K562 (cell line): Measurements from ENCODE around the gene EML6. TPM values are rescaled to one million over a fixed set of nuclear protein-coding genes. Genes with fewer than 3 reads are reported as not detected.

Source experiments
- ATAC-seq: fragments of 200-7000 bp; cut with Tn5 transposase; 3 replicates; pipeline ENCODE4 v1.9.1; 2020; ENCODE audit warnings: moderate library complexity
- BruUV-seq: library from RNA; stranded (reverse); fragments of 400-500 nt; replicated peaks from 2 replicates; lab custom pipeline; 2021; lab: Mats Ljungman, UMichigan
- CTCF ChIA-PET: fragments of 300-600 bp; formaldehyde crosslinking; extraction: SDS; loops from one replicate; lab custom pipeline; 2021; ENCODE audit warnings: low intra/inter-chr PET ratio; lab: Yijun Ruan, JAX
- POLR2A ChIA-PET: fragments of 300-600, 350-650 bp; sonication (Branson Sonifier 250); formaldehyde crosslinking; extraction: SDS; loops from one replicate; lab custom pipeline; 2021; ENCODE audit warnings: antibody characterized with exemption, inconsistent platforms; lab: Yijun Ruan, JAX
- DNase-seq, 4 experiments: peaks; one replicate each; pipeline versions ENCODE4 v3.0.0 to v3.0.0-alpha.2; 2011 to 2018; ENCODE audit warnings: low spot score in 3 of 4, mixed read lengths in 3 of 4; ENCODE audit errors: extremely low read depth in 1 of 4
- FAIRE-seq: peaks from 2 replicates; lab custom pipeline; 2011; peaks lifted over from hg19 to GRCh38; lab: Jason Lieb, UNC
- H2AFZ ChIP-seq: 2 replicates; pipeline ENCODE4 v1.6.0; 2011; ENCODE audit warnings: low read depth, low read length, control low read depth, inconsistent platforms
- H3K27ac ChIP-seq: fragments of 200-600 bp; 3 replicates; pipeline ENCODE4 v1.8.0; 2011; ENCODE audit warnings: low read depth, mild to moderate bottlenecking, control low read depth, inconsistent platforms, low read length, moderate library complexity, mixed read lengths; ENCODE audit errors: extremely low read depth
- H3K27me3 ChIP-seq, 2 experiments: fragments of 300-600 bp in 1 of 2; 2 replicates in 1 of 2; 3 replicates in 1 of 2; pipeline versions ENCODE4 v1.6.0 to v1.8.0; 2011; ENCODE audit warnings: inconsistent platforms in 2 of 2, low read length in 2 of 2, mild to moderate bottlenecking in 1 of 2, mixed read lengths in 1 of 2, moderate library complexity in 1 of 2; ENCODE audit not compliant: control insufficient read depth in 2 of 2, insufficient read depth in 2 of 2
- H3K36me3 ChIP-seq: fragments of 300-600 bp; 3 replicates; pipeline ENCODE4 v1.8.0; 2011; ENCODE audit warnings: mild to moderate bottlenecking, low read length, inconsistent platforms; ENCODE audit not compliant: control insufficient read depth, insufficient read depth
- H3K4me1 ChIP-seq, 2 experiments: fragments of 200-600 bp in 1 of 2; replicated peaks in 1 of 2; 2 replicates in 1 of 2; 3 replicates in 1 of 2; pipeline versions ENCODE4 v1.5.1 to v1.8.0; 2011; ENCODE audit warnings: inconsistent platforms in 2 of 2, low read length in 2 of 2, mild to moderate bottlenecking in 1 of 2, mixed read lengths in 1 of 2, moderate library complexity in 1 of 2; ENCODE audit not compliant: control insufficient read depth in 2 of 2, insufficient read depth in 2 of 2
- H3K4me2 ChIP-seq: 2 replicates; pipeline ENCODE4 v1.6.1; 2011; ENCODE audit warnings: low read length, control low read depth, inconsistent platforms, mixed read lengths; ENCODE audit not compliant: insufficient read depth
- H3K4me3 ChIP-seq: fragments of 200-600 bp; sonication (generic), shearing (Covaris generic); 2 replicates; pipeline ENCODE4 v1.5.1; 2016; ENCODE audit warnings: control low read depth, inconsistent platforms
- H3K79me2 ChIP-seq: fragments of 200-600 bp; 3 replicates; pipeline ENCODE4 v1.8.0; 2011; ENCODE audit warnings: low read length, inconsistent platforms; ENCODE audit not compliant: control insufficient read depth, insufficient read depth
- H3K9ac ChIP-seq, 2 experiments: 2 replicates each; pipeline versions ENCODE4 v1.6.0 to v1.6.1; 2011; ENCODE audit warnings: low read depth in 2 of 2, low read length in 2 of 2, control low read depth in 1 of 2, inconsistent platforms in 1 of 2, mild to moderate bottlenecking in 1 of 2, mixed read lengths in 1 of 2; ENCODE audit not compliant: insufficient read depth in 1 of 2
- H3K9me1 ChIP-seq: one replicate; pipeline ENCODE4 v1.6.0; 2011; ENCODE audit warnings: inconsistent platforms, mild to moderate bottlenecking, low read length, moderate library complexity; ENCODE audit not compliant: control insufficient read depth, insufficient read depth
- H3K9me3 ChIP-seq: replicated peaks from 2 replicates; pipeline ENCODE4 v1.5.1; 2011; ENCODE audit warnings: low read depth, low read length, inconsistent platforms; ENCODE audit not compliant: control insufficient read depth, insufficient read depth
- H4K20me1 ChIP-seq: replicated peaks from 2 replicates; pipeline ENCODE4 v1.6.1; 2011; ENCODE audit warnings: low read length, inconsistent platforms, mixed read lengths; ENCODE audit not compliant: control insufficient read depth, insufficient read depth
- CBX5 ChIP-seq: IDR thresholded peaks from 2 replicates; pipeline ENCODE4 v1.6.1; 2014; ENCODE audit warnings: low read depth, borderline replicate concordance
- CHAMP1 ChIP-seq: fragments of 450-650 bp; IDR thresholded peaks from 2 replicates; pipeline ENCODE4 v1.6.1; 2016; ENCODE audit warnings: mild to moderate bottlenecking
- CREB5 ChIP-seq: fragments of 250-450 bp; sonication (Bioruptor Pico); IDR thresholded peaks from 2 replicates; pipeline ENCODE4 v1.5.0; 2020; ENCODE audit warnings: mild to moderate bottlenecking
- CTCF ChIP-seq, 3 experiments: IDR thresholded peaks in 2 of 3; conservative IDR thresholded peaks in 1 of 3; 2 replicates each; pipeline ENCODE4 v1.5.1; 2011 to 2012; ENCODE audit warnings: low read length in 3 of 3, mild to moderate bottlenecking in 3 of 3, control low read depth in 2 of 3, improper control_type of control experiment in 1 of 3, inconsistent platforms in 1 of 3, low read depth in 1 of 3, mixed read lengths in 1 of 3, moderate library complexity in 1 of 3; ENCODE audit not compliant: insufficient read depth in 2 of 3
- ETV1 ChIP-seq: fragments of 450-650 bp; conservative IDR thresholded peaks from 2 replicates; pipeline ENCODE4 v1.6.1; 2016; ENCODE audit warnings: missing genetic modification characterization, control low read depth, low read depth, missing compliant biosample characterization
- ETV6 ChIP-seq, 3 experiments: fragments of 150-350 bp in 1 of 3; sonication (generic) in 1 of 3; formaldehyde crosslinking in 1 of 3; IDR thresholded peaks; 2 replicates each; pipeline versions ENCODE4 v1.6.1 to v1.8.0; 2014 to 2022; ENCODE audit warnings: borderline replicate concordance in 2 of 3, low read depth in 2 of 3, antibody characterized with exemption in 1 of 3, low read length in 1 of 3, mild to moderate bottlenecking in 1 of 3, missing genetic modification reagents in 1 of 3
- NFE2L1 ChIP-seq: fragments of 450-650 bp; IDR thresholded peaks from 2 replicates; pipeline ENCODE4 v1.6.1; 2016; ENCODE audit warnings: missing genetic modification characterization, low read depth, mild to moderate bottlenecking, missing compliant biosample characterization, moderate library complexity, borderline replicate concordance
- NR1H2 ChIP-seq: sonication (generic); formaldehyde crosslinking; IDR thresholded peaks from 2 replicates; pipeline ENCODE4 v1.4.0; 2020; ENCODE audit warnings: mild to moderate bottlenecking, missing genetic modification reagents
- TAF9B ChIP-seq: fragments of 450-650 bp; IDR thresholded peaks from 2 replicates; pipeline ENCODE4 v1.6.1; 2018; ENCODE audit warnings: mild to moderate bottlenecking; ENCODE audit not compliant: partially characterized antibody
- TEAD1 ChIP-seq, 2 experiments: fragments of 450-650 bp in 1 of 2; sonication (generic) in 1 of 2; formaldehyde crosslinking; IDR thresholded peaks; 2 replicates each; pipeline versions ENCODE4 v1.4.0 to v1.8.0; 2020 to 2022; ENCODE audit warnings: mild to moderate bottlenecking in 2 of 2, missing genetic modification reagents in 1 of 2
- TRIM25 ChIP-seq: fragments of 450-650 bp; IDR thresholded peaks from 2 replicates; pipeline ENCODE4 v1.7.0; 2016; ENCODE audit warnings: borderline replicate concordance
- ZNF121 ChIP-seq: sonication (generic); formaldehyde crosslinking; conservative IDR thresholded peaks from 2 replicates; pipeline ENCODE4 v1.8.0; 2022; ENCODE audit warnings: missing genetic modification reagents
- ZNF140 ChIP-seq: fragments of 250-450 bp; sonication (Bioruptor Pico); IDR thresholded peaks from 2 replicates; pipeline ENCODE4 v1.8.0; 2021; ENCODE audit warnings: moderate library complexity, mild to moderate bottlenecking, inconsistent platforms
- WGBS: fragments of 100-300 bp; shearing (Covaris generic); methylation state at CpG from one replicate; pipeline ENCODE4 v1.1.6; 2016; ENCODE audit warnings: low coverage, mixed read lengths; ENCODE audit not compliant: insufficient coverage; ENCODE audit errors: missing lambda C conversion rate; 5-methylcytosine and 5-hydroxymethylcytosine counted together
- in situ Hi-C: fragments of 300-500 bp; cut with MboI; formaldehyde crosslinking; loops from 4 replicates; pipeline ENCODE4 v1.15.0; 2018; ENCODE audit warnings: inconsistent platforms, mixed read lengths
- intact Hi-C: fragments of 100-400 bp; cut with micrococcal nuclease; formaldehyde crosslinking; loops from 2 replicates; pipeline ENCODE4 v1.14.2; 2022
- polyA plus RNA-seq, 8 experiments: library from polyadenylated mRNA; depleted of rRNA in 4 of 8; stranded (reverse) in 5 of 8; unstranded in 3 of 8; fragments of >200 nt; fragmentation: Nextera tagmentation in 2 of 8; fragmentation: Illumina TruSeq in 1 of 8; extraction: Ambion mirVana in 2 of 8; extraction: Trizol in 1 of 8; gene quantifications; 2 replicates each; pipeline versions ENCODE4 v1.2.1 to v1.2.3, GENCODE V29; 2011 to 2014; ENCODE audit warnings: inconsistent platforms in 1 of 8, missing spikeins in 1 of 8
- total RNA-seq, 7 experiments: library from RNA; depleted of rRNA in 6 of 7; stranded (reverse); fragments of >200 nt in 6 of 7; fragmentation: Illumina TruSeq in 2 of 7; extraction: Trizol in 2 of 7; gene quantifications; 2 replicates each; pipeline versions ENCODE4 v1.2.1 to v1.2.3, GENCODE V29; 2011 to 2021; ENCODE audit warnings: low replicate concordance in 1 of 7

The EML6 gene
- total and polyA plus RNA-seq, 9 of the 15 experiments (the other 6 are each of a cell fraction or from before 2014, with no cell fraction given): 0.07 to 0.56 (median 0.25) TPM

GRCh38 chr2:54773838-54774237, 50.4 kb downstream of the EML6 start:
- H3K9ac ChIP-seq: no peak overlapping the region
- FAIRE-seq (no peak), DNase-seq (peak in 2 of 4 experiments; percentile 13 to 15), ATAC-seq (peak; percentile 72; the same call in 2 of the 3 replicates)
- in situ Hi-C loops: no loop called here
- H3K4me3 ChIP-seq: no peak overlapping the region
- peaks cover 0 to 5% of the 10 kb centered on the region in 2 experiments; a peak in 1 of 5 replicates for H3K27me3 ChIP-seq
- ChIA-PET POLR2A (interaction anchor here (0.8 to 1.8 kb wide), 2 partner anchors 65 to 148 kb away, joined by 3 to 4 read pairs; no protein-coding TSS in a partner anchor), CTCF (no interaction called here)
- no peak overlapping the region for H2AFZ ChIP-seq
- H3K27ac ChIP-seq: no peak overlapping the region
- no peaks in the 10 kb centered on the region for H3K9me1 ChIP-seq
- BruUV-seq: no TSS peak
- intact Hi-C loops: no loop called here
- 0% methylated on average over 2 of the region's 2 CpGs for WGBS
- no peaks in the 10 kb centered on the region for H4K20me1 ChIP-seq
- no peak overlapping the region for H3K4me2 ChIP-seq
- no peaks in the 10 kb centered on the region for H3K79me2 ChIP-seq
- no peaks in the 10 kb centered on the region for H3K36me3 ChIP-seq
- no peaks in the 10 kb centered on the region for H3K4me1 ChIP-seq
- no peaks in the 10 kb centered on the region for H3K9me3 ChIP-seq
- TF ChIP-seq CREB5 (CRISPR knock-in tag) (no peak), ZNF121 (no peak), TRIM25 (no peak), TEAD1 (CRISPR knock-in tag; IDR thresholded peaks at IDR 0.05) (peak; percentile 90 to 98), ETV6 (IDR thresholded peaks at IDR 0.05; ENCODE audit: borderline replicate concordance in 1 of 2, low read depth in 2 of 2, low read length in 1 of 2) (peak in 1 of 2 experiments; percentile 51; a peak in 1 of 4 replicates), ETV6 (CRISPR knock-in tag; IDR thresholded peaks at IDR 0.05; ENCODE audit: borderline replicate concordance) (no peak), ZNF140 (CRISPR knock-in tag) (no peak), TAF9B (no peak), CBX5 (no peak), NR1H2 (CRISPR knock-in tag) (no peak), NFE2L1 (tag) (no peak), CTCF (IDR thresholded peaks at IDR 0.05 in 2 of 3, conservative IDR thresholded peaks at IDR 0.05 in 1 of 3; ENCODE audit: insufficient read depth in 2 of 3, low read depth in 1 of 3, low read length in 3 of 3) (peak; percentile 25 to 34 (median 33); a peak in 3 of 6 replicates), ETV1 (tag) (peak; percentile 78), CHAMP1 (no peak)
